Measurements from ENCODE around the gene VILL. TPM values are rescaled to one million over a fixed set of nuclear protein-coding genes. Genes with fewer than 3 reads are reported as not detected.

VILL gene
- total RNA-seq, 1 experiment from 2014 or later = 0.06 TPM

- H3K4me3 ChIP-seq = no peak overlapping the region
- DNase-seq = no peak
- H3K27me3 ChIP-seq = no peaks in the 10 kb centered on the region
- H3K27ac ChIP-seq = no peak overlapping the region
- H3K36me3 ChIP-seq = no peaks in the 10 kb centered on the region
- H3K9me3 ChIP-seq (replicated peaks) = no peaks in the 10 kb centered on the region
- H3K4me1 ChIP-seq = no peaks in the 10 kb centered on the region
Observed at GRCh38 chr3:38019658-38020341, 29.2 kb downstream of the VILL start.

- Histone ChIP-seq H3K36me3 (no peaks in the 10 kb centered on the region), H3K4me1 (peaks cover under 1% of the 10 kb centered on the region; the same call in 1 of the 2 replicates), H3K27ac (no peak overlapping the region), H3K4me3 (no peak overlapping the region), H3K27me3 (no peaks in the 10 kb centered on the region), H3K9me3 (replicated peaks) (no peaks in the 10 kb centered on the region)
- no peak for DNase-seq
Observed at GRCh38 chr3:38020342-38020726, 29.7 kb downstream of the VILL start.

- Histone ChIP-seq H3K4me1 (peaks cover 5% of the 10 kb centered on the region; the same call in 1 of the 2 replicates), H3K27ac (no peak overlapping the region), H3K27me3 (no peaks in the 10 kb centered on the region), H3K4me3 (no peak overlapping the region), H3K36me3 (no peaks in the 10 kb centered on the region), H3K9me3 (replicated peaks) (no peaks in the 10 kb centered on the region)
- DNase-seq = no peak
Observed at GRCh38 chr3:38021196-38021595, 30.6 kb downstream of the VILL start.

DNA sequence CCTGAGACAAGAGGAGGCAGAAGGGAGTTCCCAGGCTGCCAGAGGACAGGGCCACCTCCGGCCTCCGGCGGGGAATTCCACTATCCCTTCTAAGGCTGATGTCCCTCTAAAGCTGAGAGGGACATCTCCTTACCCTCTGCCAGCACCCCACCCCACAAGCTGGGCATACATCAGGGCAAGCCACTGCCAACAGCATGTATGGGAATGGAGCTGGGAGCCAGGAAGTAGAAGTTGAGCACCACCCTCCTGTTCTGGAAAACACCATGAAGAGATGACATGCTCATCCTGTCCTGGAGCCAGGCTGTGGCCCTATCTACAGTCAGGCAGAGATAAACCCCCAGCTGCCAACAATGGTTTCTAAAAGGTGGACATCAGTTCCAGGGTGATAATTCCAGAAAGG is 31.7 kb downstream of the VILL start:
- Histone ChIP-seq H3K9me3 (replicated peaks) (no peaks in the 10 kb centered on the region), H3K4me1 (peaks cover 5% of the 10 kb centered on the region; the same call in 1 of the 2 replicates), H3K4me3 (no peak overlapping the region), H3K27ac (no peak overlapping the region), H3K27me3 (no peaks in the 10 kb centered on the region), H3K36me3 (no peaks in the 10 kb centered on the region)
- DNase-seq = no peak

- Histone ChIP-seq H3K27ac (no peak overlapping the region), H3K27me3 (no peaks in the 10 kb centered on the region), H3K4me3 (no peak overlapping the region), H3K9me3 (replicated peaks) (no peaks in the 10 kb centered on the region), H3K36me3 (no peaks in the 10 kb centered on the region), H3K4me1 (peaks cover 5% of the 10 kb centered on the region; the same call in 1 of the 2 replicates)
- DNase-seq = no peak
Observed at GRCh38 chr3:38022896-38023709, 32.5 kb downstream of the VILL start.

- no peak for DNase-seq
- H3K27ac ChIP-seq = no peak overlapping the region
- peaks cover 5% of the 10 kb centered on the region; the same call in 1 of the 2 replicates for H3K4me1 ChIP-seq
- H3K4me3 ChIP-seq = no peak overlapping the region
- no peaks in the 10 kb centered on the region for H3K36me3 ChIP-seq
- H3K9me3 ChIP-seq (replicated peaks) = no peaks in the 10 kb centered on the region
- H3K27me3 ChIP-seq = no peaks in the 10 kb centered on the region
Observed at GRCh38 chr3:38026856-38027255, 36.3 kb downstream of the VILL start.

DNA sequence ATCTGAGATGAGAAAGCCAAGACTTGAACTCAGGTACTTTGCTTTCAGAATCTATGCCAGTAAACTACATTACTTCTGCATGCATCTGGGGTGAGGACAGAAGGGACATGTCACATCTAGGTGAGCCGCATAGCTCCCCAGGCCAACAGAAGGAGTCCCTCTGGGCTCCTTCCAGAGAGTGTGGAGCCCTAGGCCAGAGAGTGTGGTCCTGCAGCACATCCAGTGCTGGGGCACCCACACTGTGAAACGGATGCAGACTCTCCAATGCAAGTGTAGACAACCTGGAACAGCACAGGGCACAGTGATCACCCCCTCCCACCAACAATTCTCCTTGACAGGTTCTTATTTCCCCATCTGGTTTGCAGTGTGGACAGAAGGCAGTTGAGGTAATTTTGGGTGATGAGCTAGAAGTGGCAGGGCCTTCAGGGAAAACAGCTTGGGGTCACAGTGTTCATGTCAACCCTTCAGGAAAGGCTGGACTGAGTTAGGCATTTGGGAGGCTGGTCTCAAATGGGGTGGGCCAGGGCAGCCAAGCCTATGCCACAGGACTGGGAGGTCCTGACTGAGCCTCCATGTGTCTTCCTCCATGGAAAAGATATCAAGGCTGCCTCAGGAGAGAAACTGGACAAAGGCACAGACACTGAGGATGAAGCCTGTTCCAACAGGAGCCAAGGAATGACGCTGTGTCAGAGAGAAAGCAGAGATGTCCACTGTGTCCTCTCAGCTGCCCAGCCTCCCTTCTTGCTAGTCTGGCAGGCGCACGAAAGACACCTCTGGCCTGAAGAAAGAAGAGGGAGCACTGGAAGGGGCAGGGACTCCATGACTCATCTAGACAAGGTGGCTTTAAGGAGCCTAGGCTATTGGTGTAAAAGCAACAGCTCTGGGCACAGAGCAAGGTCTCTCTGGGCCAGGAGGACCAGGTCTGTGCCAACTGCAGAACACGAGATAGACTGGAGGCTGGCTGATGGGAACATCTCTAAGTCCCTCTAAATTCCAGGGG is 37.2 kb downstream of the VILL start:
- H3K27ac ChIP-seq = no peak overlapping the region
- H3K9me3 ChIP-seq (replicated peaks) = no peaks in the 10 kb centered on the region
- no peak for DNase-seq
- H3K27me3 ChIP-seq = no peaks in the 10 kb centered on the region
- peaks cover 5% of the 10 kb centered on the region; the same call in 1 of the 2 replicates for H3K4me1 ChIP-seq
- no peak overlapping the region for H3K4me3 ChIP-seq
- H3K36me3 ChIP-seq = no peaks in the 10 kb centered on the region

DNA sequence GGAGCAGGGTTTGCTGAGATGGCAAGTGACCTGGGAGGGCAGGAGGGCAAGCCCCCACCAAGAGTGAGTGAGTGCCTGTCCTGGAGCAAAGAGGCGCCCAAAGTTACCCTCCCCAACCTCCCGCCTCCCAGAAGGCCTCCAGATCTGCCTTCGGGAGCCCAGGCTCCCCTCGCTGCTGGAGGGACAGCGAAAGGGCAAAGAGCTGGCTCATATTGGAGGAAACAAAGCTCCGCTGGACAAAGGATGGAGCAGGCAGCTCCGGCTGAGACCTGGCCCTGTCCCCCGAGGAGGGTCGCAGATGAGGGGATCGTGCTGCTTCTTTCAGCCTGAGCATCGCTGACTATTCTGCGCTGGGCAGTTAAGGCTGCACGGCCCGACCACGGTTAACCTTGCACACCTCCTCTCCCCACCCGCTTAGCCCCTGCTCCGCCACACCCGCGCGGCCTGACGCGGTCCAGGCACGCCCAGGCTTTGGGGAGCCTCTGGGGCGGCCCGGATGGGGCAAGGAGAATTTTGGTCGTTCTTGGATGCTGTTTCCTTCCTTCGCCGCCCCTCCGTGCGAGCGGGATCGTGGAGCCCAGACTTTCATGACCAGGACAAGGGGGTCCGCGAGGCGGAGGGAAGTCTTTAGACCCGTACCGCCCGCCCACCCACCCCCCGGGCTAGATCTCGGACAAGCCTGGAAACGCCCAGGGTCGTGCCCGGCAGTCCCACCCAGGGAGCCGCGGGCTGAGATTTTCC is 38.2 kb downstream of the VILL start:
- no peaks in the 10 kb centered on the region for H3K9me3 ChIP-seq (replicated peaks)
- H3K27ac ChIP-seq = no peak overlapping the region
- peaks cover 5% of the 10 kb centered on the region; the same call in 1 of the 2 replicates for H3K4me1 ChIP-seq
- H3K27me3 ChIP-seq = no peaks in the 10 kb centered on the region
- no peak for DNase-seq
- peak overlapping the region; percentile 46 for H3K4me3 ChIP-seq
- H3K36me3 ChIP-seq = no peaks in the 10 kb centered on the region

- Histone ChIP-seq H3K4me3 (peak within 1 kb of the TSS; percentile 46), H3K27me3 (no peaks in the 10 kb centered on the region), H3K27ac (no peak within 1 kb of the TSS), H3K4me1 (peaks cover 5% of the 10 kb centered on the region; the same call in 1 of the 2 replicates), H3K9me3 (replicated peaks) (no peaks in the 10 kb centered on the region), H3K36me3 (no peaks in the 10 kb centered on the region)
- DNase-seq = peak; percentile 17 to 37
Observed at GRCh38 chr3:38029400-38030125, 39.0 kb downstream of the VILL start, which contains the start of gene PLCD1. Gene PLCD1, minus strand, starts transcription at chr3:38029642. Its CDS starts 103 bp downstream, at chr3:38029539.

DNA sequence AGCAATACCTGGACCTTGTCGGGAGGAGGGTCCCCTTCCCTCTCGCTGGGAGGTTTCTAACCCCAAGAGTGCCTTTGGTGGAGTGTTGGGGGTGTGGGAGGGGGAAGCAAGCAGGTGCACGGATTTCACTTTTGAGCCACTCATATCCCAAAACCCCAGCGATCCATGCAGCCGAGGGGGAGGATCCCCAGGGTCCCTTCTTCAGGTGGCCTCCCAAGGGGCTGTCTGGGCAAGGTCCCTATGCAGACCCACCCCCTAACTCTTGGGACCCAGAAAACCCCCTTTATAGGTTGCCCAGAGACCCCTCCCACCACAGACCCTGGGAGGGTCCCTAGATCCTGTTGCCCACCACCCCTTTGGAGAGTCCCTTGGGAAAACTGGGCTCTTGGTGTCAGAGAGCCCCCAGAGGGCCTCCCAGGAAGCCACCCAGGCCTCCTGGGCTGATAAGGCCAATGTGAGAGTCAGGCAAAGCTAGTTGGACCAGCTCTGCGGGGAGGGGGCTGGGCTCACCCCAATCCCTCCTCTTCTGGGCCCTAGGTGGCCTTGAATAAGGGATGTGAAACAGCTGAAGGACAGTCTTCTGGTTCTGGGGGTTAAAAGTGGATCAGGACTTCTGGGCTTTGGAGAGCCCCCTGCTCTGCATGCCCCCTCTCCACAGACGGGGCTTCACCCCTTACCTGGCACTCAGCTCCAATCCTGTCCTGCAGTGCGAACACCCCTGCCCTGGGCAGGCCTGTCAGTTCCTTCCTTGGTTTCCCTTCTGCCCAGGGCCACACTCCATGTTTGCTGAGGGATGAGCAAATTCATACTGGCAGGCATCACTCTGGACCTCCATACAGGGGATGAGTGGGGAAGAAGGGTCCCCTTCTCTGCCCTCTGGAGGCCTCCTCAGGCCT is 39.8 kb downstream of the VILL start:
- H3K27ac ChIP-seq = no peak overlapping the region
- H3K9me3 ChIP-seq (replicated peaks) = no peaks in the 10 kb centered on the region
- peak overlapping the region; percentile 46 for H3K4me3 ChIP-seq
- H3K27me3 ChIP-seq = no peaks in the 10 kb centered on the region
- no peaks in the 10 kb centered on the region for H3K36me3 ChIP-seq
- H3K4me1 ChIP-seq = peaks cover 4% of the 10 kb centered on the region; the same call in 1 of the 2 replicates
- DNase-seq = no peak

GRCh38 chr3:38031022-38031994 is 40.7 kb downstream of the VILL start:
- H3K4me1 ChIP-seq = no peaks in the 10 kb centered on the region
- no peaks in the 10 kb centered on the region for H3K27me3 ChIP-seq
- no peak overlapping the region for H3K4me3 ChIP-seq
- no peak overlapping the region for H3K27ac ChIP-seq
- no peaks in the 10 kb centered on the region for H3K9me3 ChIP-seq (replicated peaks)
- DNase-seq = no peak
- H3K36me3 ChIP-seq = no peaks in the 10 kb centered on the region
